GM10266 (cell line): ENCODE results near the gene ADCK2.

ENCODE experiments used
- DNase-seq: peaks from one replicate; pipeline ENCODE4 v3.0.0; 2012; ENCODE audit errors: extremely low spot score
- TF ChIP-seq, protein P1 (sequence below): IDR thresholded peaks from 2 replicates; pipeline ENCODE4 v1.5.1; 2012; ENCODE audit warnings: mild to moderate bottlenecking, low read depth; ENCODE audit not compliant: control insufficient read depth, insufficient read depth; ENCODE audit errors: missing control alignments

The ADCK2 gene

DNA sequence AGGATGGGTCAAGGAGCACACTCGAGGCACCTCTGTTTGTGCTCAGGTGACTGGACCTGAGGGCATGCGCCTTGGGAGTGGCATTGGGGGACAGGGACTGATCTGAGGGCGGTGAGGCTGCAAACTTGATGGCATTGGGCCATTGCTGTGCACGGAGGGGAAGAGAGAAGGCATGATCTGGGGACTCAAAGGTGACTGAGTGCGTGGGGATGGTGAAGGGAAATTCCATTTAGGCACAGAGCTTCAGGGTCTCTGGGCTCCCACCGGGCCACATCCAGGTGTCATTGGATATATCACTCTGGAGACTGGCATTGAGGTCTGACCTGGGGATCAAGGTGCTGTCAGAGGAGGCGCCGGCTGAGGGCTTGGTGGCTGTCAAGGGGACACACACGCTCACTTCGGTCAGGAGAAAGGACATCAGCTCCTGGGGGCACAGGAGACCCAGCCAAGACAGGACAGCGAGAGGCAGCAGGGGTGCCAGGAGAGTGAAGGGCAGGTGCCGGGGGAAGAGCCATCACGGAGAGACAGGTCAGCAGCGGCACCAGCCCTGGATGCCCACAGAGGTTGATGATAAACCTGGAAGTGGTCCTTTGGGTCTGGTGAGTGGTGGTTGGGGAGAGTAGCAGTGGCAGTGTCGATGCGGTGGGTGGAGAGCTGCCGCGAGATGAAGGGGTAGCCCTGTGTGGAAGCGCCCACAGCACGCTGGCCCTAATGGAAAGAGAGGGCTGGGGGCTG is 5.5 kb downstream of the ADCK2 start:
- no peak for DNase-seq
- TF ChIP-seq, protein P1, sequence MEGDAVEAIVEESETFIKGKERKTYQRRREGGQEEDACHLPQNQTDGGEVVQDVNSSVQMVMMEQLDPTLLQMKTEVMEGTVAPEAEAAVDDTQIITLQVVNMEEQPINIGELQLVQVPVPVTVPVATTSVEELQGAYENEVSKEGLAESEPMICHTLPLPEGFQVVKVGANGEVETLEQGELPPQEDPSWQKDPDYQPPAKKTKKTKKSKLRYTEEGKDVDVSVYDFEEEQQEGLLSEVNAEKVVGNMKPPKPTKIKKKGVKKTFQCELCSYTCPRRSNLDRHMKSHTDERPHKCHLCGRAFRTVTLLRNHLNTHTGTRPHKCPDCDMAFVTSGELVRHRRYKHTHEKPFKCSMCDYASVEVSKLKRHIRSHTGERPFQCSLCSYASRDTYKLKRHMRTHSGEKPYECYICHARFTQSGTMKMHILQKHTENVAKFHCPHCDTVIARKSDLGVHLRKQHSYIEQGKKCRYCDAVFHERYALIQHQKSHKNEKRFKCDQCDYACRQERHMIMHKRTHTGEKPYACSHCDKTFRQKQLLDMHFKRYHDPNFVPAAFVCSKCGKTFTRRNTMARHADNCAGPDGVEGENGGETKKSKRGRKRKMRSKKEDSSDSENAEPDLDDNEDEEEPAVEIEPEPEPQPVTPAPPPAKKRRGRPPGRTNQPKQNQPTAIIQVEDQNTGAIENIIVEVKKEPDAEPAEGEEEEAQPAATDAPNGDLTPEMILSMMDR: no peak

- DNase-seq: no peak
- TF ChIP-seq, protein P1: no peak
Observed at GRCh38 chr7:140678816-140679130, 6.0 kb downstream of the ADCK2 start.

- TF ChIP-seq, protein P1: no peak
- no peak for DNase-seq
Observed at GRCh38 chr7:140679186-140679585, 6.4 kb downstream of the ADCK2 start.

GRCh38 chr7:140680886-140681285 is 8.1 kb downstream of the ADCK2 start:
- TF ChIP-seq, protein P1: no peak

GRCh38 chr7:140681766-140682165 is 9.0 kb downstream of the ADCK2 start:
- TF ChIP-seq, protein P1: no peak

More at GRCh38 chr7:140680886-140681285, 8.1 kb downstream of the ADCK2 start:
- no peak for DNase-seq

GRCh38 chr7:140683657-140684056 is 10.9 kb downstream of the ADCK2 start:
- DNase-seq: no peak
- TF ChIP-seq, protein P1: no peak

More at GRCh38 chr7:140681766-140682165, 9.0 kb downstream of the ADCK2 start:
- no peak for DNase-seq

- TF ChIP-seq, protein P1: no peak
- no peak for DNase-seq
Observed at GRCh38 chr7:140684066-140684950, 11.6 kb downstream of the ADCK2 start.
